ENCODE measurements around the gene PKD2L2.
A peak's percentile ranks its signal among the peaks of the same experiment; 100 is the strongest.
"Not testable (repeated sequence)": the region's sequence is repeated elsewhere in the genome, so short reads cannot be mapped to it uniquely, and the experiment has no call there.

The PKD2L2 gene

DNA sequence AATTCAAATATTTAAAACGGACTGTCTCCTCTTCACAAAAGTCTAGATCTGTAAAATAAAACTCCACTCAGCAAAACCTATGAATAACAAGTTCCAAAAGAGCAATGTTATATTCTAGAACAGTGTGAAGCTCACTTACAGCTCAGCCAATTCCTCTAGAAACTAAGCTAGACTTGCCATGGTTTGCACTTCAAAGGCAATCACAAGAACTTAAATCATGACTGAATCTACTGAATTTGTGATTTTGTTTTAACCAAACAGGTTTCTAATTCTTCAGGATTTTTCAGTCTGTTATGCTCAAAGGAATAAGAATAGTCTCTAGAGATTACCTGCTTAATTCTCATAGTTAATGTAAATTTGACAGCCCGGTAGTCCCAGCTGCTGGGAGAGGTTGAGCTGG, 1.4 kb upstream of the PKD2L2 start:
- no peak for FAIRE-seq
- no peak for DNase-seq (ENCODE audit: insufficient read length, low spot score)

DNA sequence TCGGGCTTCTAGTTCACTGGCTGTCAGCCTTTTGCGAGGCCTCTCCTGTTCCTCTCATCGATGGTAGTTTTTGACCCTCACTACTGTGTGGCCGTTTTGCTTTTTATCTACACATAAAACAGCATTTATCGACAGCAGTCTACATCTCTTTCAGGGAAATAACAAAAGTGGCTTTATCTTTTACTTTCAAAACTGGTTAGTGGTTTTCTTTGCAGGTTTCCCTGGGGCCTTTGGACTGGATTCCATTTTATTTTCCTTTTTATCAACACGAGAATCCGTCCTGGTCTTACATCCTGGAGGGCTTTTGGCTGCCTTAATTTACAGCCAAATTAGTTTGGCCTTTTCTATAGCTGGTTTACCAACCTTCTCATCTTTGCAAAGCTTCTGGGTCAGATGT, 793 bp upstream of the PKD2L2 start:
- FAIRE-seq (no peak), DNase-seq (ENCODE audit: insufficient read length, low spot score) (no peak)

- FAIRE-seq (no peak), DNase-seq (ENCODE audit: insufficient read length, low spot score) (no peak)
These were observed 1.6 kb downstream of the PKD2L2 start for GRCh38 chr5:137890845-137891244.

- FAIRE-seq = no peak
- DNase-seq (ENCODE audit: insufficient read length, low spot score) = no peak
These were observed 2.6 kb downstream of the PKD2L2 start for GRCh38 chr5:137891849-137892248.

DNA sequence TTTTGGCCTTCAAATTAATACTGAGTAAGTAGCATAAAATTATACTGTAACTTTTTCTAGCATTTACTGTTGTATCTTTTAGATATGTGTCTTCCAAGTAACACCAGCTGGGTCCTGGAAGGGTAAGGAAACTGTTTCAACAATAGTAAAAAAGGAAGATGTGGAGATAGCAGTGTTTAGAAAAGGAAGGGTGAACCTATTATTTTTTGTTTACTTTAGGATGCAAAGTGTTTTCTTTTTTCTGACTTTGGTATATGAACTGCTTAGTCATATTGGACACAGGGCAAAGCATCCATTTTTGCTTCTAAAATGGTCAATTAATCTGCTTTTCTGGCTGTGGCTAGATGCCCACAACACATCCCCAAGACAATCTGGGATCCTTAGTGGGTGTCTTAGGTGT, 5.3 kb downstream of the PKD2L2 start:
- no peak for FAIRE-seq
- no peak for DNase-seq (ENCODE audit: insufficient read length, low spot score)

DNA sequence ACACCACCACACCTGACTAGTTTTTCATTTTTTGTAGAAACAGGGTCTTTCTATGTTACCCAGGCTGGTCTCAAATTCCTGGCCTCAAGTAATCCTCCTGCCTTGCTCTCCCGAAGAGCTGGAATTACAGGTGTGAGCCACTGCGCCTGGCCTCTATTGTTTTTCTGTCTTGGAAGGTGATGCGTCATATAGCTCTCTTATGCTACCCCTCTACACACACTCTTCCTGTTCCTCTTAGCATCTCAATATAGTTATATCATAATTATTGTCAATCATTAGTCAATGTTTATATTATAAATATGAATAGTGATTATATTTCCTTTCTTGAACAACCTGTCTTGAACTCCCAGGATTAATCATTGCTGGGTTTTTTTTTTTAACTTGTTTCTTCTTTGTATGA, 7.3 kb downstream of the PKD2L2 start:
- no peak for FAIRE-seq

GRCh38 chr5:137899493-137899892, 10.2 kb downstream of the PKD2L2 start:
- no peak for DNase-seq (ENCODE audit: insufficient read length, low spot score)
- FAIRE-seq = no peak

More for the DNA sequence above, 7.3 kb downstream of the PKD2L2 start:
- no peak for DNase-seq (ENCODE audit: insufficient read length, low spot score)

DNA sequence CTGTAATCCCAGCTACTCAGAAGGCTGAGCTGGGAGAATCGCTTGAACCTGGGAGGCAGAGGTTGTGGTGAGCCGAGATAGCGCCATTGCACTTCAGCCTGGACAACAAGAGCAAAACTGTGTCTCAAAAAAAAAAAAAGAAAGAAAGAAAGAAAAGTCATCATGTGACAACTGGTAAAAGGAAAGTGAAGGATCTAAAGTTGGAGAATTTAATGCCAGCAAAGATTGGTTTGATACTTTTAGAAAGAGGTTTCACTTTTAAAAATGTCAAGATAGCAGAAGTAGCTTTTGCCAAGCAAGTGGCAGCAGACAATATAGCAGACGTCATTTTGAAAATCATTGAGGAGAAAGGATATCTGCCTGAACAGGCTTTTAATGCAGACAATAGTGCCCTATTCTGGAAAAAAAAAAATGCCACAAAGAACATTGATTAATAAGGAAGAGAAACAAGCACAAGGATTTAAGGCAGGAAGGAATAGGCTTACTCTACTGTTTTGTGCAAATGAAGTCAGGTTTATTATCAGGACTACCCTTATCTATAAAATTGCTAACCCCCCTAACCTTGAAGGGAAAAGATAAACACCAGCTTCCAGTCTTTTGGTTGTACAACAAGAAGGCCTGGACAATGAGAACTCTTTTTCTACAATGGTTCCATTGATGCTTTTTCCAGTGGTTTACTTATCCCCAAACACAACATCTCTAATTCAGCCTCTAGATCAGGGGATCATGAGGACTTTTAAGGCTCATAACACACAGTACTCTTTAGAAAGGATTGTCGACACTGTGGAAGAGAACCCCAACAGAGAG, 12.0 kb downstream of the PKD2L2 start:
- DNase-seq (ENCODE audit: insufficient read length, low spot score) = no peak
- no peak for FAIRE-seq

- no peak for FAIRE-seq
- no peak for DNase-seq (ENCODE audit: insufficient read length, low spot score)
These were observed 13.3 kb downstream of the PKD2L2 start for GRCh38 chr5:137902408-137903133.

DNA sequence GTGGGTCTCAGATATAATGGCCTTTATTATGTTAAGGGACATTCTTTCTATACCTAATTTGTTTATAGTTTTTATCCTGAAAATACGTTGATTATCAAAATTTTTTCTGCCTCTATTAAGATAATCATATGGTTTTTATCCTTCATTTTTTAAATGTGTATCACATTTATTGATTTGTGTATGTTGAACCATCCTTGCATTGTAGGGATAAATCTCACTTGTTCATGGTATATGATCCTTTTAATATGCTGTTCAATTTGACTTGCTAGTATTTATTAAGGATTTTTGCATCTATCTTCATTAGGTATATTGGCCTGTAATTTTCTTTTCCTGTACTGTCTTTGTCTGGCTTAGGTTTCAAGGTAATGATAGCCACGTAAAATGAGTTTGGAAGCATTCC, 25.5 kb downstream of the PKD2L2 start:
- no peak for FAIRE-seq
- no peak for DNase-seq (ENCODE audit: insufficient read length, low spot score)

GRCh38 chr5:137916923-137917322, 27.7 kb downstream of the PKD2L2 start:
- DNase-seq (ENCODE audit: insufficient read length, low spot score) (no peak), FAIRE-seq (no peak)

DNA sequence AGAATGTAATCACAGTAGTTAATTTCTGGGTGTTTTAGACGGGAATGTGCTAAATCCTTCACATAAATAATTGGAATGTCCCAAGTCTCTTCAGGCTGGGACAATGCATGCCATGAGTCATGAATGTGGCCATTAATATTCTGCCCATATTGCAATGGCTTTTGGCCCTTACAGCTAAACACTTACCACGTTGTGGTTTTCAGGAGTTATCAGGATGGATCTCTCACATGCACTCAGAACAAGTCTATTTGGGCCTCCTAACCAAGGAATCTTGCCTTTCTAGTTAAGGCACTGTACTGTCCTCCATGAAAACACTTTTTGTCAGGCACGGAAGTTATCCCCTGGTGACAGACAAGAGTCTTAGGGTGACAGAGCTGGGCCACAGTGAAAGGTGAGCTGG, 32.7 kb downstream of the PKD2L2 start:
- no peak for DNase-seq (ENCODE audit: insufficient read length, low spot score)
- FAIRE-seq = no peak

- no peak for DNase-seq (ENCODE audit: insufficient read length, low spot score)
- FAIRE-seq = peak; percentile 13
These were observed 34.6 kb downstream of the PKD2L2 start for GRCh38 chr5:137923856-137924255.

DNA sequence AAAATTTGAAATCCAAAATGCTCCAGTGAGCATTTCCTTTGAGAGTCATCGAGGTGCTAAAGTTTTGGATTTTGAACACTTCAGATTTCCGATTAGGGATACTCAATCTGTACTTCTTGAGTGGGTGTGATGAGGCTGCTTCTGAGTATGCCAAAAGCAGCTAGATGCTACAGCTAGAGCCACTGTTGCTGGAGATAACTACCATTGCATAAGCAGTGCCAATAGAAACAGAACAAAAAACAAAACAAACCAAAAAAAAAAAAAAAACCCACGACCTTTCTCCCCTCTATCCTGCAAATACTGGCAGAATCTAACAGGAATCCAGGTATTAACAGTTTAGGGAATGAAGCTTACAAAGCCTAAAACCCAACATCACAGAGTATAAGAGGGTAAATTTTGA, 43.5 kb downstream of the PKD2L2 start:
- FAIRE-seq (no peak), DNase-seq (ENCODE audit: insufficient read length, low spot score) (no peak)

- FAIRE-seq (no peak), DNase-seq (ENCODE audit: insufficient read length, low spot score) (no peak)
These were observed 44.2 kb downstream of the PKD2L2 start for GRCh38 chr5:137933491-137933911.

DNA sequence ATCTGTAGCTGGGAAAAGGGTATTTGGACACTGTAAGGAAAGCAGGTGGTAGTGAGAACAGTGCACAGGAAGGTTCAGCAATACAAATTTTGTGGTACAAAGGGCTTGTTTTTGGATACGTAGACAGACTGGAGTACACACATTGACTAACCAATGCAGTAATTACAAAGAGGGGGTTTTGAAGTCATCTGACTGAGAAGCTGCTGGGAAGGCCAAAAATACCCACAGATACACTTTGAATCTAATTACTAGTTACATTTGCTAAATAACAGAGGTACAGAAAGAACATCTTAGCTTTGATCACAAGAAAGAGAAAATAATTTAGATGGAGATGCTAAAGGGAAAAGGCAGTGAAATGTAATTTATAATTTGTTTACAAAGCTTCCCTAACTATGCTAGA, 45.9 kb downstream of the PKD2L2 start:
- FAIRE-seq (no peak), DNase-seq (ENCODE audit: insufficient read length, low spot score) (no peak)

- no peak for FAIRE-seq
- no peak for DNase-seq (ENCODE audit: insufficient read length, low spot score)
These were observed 46.4 kb downstream of the PKD2L2 start for GRCh38 chr5:137935694-137936093.

- FAIRE-seq = no peak
These were observed 48.9 kb downstream of the PKD2L2 start for GRCh38 chr5:137937994-137938750.

GRCh38 chr5:137938751-137939143, 49.5 kb downstream of the PKD2L2 start:
- DNase-seq (ENCODE audit: insufficient read length, low spot score) (no peak), FAIRE-seq (no peak)

More at GRCh38 chr5:137937994-137938750, 48.9 kb downstream of the PKD2L2 start:
- DNase-seq (ENCODE audit: insufficient read length, low spot score) = no peak

DNA sequence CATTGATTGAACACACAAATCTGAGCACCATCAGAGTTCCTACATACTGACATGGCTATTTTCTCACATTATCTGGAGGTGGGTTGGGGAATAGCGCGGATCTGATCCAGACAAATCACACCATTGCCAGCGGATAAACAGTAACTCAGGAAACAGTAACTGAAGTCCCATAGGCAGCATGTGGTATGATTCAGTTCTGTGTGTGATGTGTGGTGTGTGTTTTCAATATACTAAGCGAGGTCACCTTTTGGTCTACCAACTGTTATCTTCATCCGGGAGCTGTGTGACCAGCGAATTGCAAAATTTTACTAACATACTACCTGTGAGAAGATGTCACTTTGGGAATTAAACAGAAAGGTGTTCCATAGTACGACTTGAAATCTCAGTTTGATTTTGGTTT, 50.1 kb downstream of the PKD2L2 start:
- FAIRE-seq (no peak), DNase-seq (ENCODE audit: insufficient read length, low spot score) (no peak)

- DNase-seq (ENCODE audit: insufficient read length, low spot score); FAIRE-seq: not testable (repeated sequence)
These were observed 55.0 kb downstream of the PKD2L2 start for GRCh38 chr5:137944280-137944679.
